Natural killer cell treated with Interleukin-12 subunit alpha and Interleukin-12 subunit beta and Interleukin-15 and Interleukin-18, amount 100 ng/mL, for 72 hours (primary cell): ENCODE results near the gene PLPPR4. TPM values are rescaled to one million over a fixed set of nuclear protein-coding genes. Genes with fewer than 3 reads are reported as not detected.
"Not testable (repeated sequence)": the region's sequence is repeated elsewhere in the genome, so short reads cannot be mapped to it uniquely, and the experiment has no call there.

Experiments
- ATAC-seq, 2 donors: fragments of 150-1000 bp; cut with Tn5 transposase in 1 of 2; sonication (Bioruptor Pico), chemical (Tn5 transposase) in 1 of 2; 2 replicates each; pipeline ENCODE4 v1.10.0; 2021
- DNase-seq: peaks from one replicate; pipeline ENCODE4 v3.0.0; 2022; ENCODE audit warnings: low spot score
- H3K27ac Mint-ChIP-seq, 2 donors: 1 replicate in 1 of 2; 2 replicates in 1 of 2; pipeline ENCODE4 v1.8.0; 2022; ENCODE audit warnings: mixed read lengths in 2 of 2, mild to moderate bottlenecking in 1 of 2, moderate library complexity in 1 of 2
- H3K27me3 Mint-ChIP-seq, 2 donors: 1 replicate in 1 of 2; 2 replicates in 1 of 2; pipeline ENCODE4 v1.8.0; 2022; ENCODE audit warnings: mixed read lengths in 2 of 2
- H3K36me3 Mint-ChIP-seq: one replicate; pipeline ENCODE4 v1.8.0; 2022; ENCODE audit warnings: mixed read lengths
- H3K4me1 Mint-ChIP-seq, 2 donors: 1 replicate in 1 of 2; 2 replicates in 1 of 2; pipeline ENCODE4 v1.8.0; 2022; ENCODE audit warnings: low read depth in 2 of 2, mixed read lengths in 2 of 2, mild to moderate bottlenecking in 1 of 2
- H3K4me3 Mint-ChIP-seq: one replicate; pipeline ENCODE4 v1.8.0; 2022; ENCODE audit warnings: mixed read lengths
- H3K9me3 Mint-ChIP-seq: 2 replicates; pipeline ENCODE4 v1.8.0; 2022; ENCODE audit warnings: mixed read lengths
- total RNA-seq, 2 donors: library from RNA; stranded (reverse); gene quantifications; one replicate each; pipeline ENCODE4 v1.2.3, GENCODE V29; 2022

Gene PLPPR4
- total RNA-seq, 2 donors from 2014 or later: not detected

GRCh38 chr1:99246152-99246551, 18.1 kb upstream of the PLPPR4 start:
- ATAC-seq (no peak), DNase-seq (no peak)
- no peaks in the 10 kb centered on the region for H3K27me3 Mint-ChIP-seq
- no peak overlapping the region for H3K4me3 Mint-ChIP-seq
- H3K36me3 Mint-ChIP-seq: no peaks in the 10 kb centered on the region
- no peak overlapping the region for H3K27ac Mint-ChIP-seq
- peaks cover 11% of the 10 kb centered on the region for H3K9me3 Mint-ChIP-seq
- no peaks in the 10 kb centered on the region for H3K4me1 Mint-ChIP-seq

- Mint-ChIP-seq H3K9me3 (peaks cover 11% of the 10 kb centered on the region), H3K4me3 (no peak overlapping the region), H3K4me1 (no peaks in the 10 kb centered on the region), H3K27me3 (no peaks in the 10 kb centered on the region), H3K36me3 (no peaks in the 10 kb centered on the region), H3K27ac (no peak overlapping the region)
- ATAC-seq (no peak), DNase-seq (no peak)
These were observed 17.1 kb upstream of the PLPPR4 start for GRCh38 chr1:99247199-99247598.

- Mint-ChIP-seq H3K27ac (no peak overlapping the region), H3K4me1 (no peaks in the 10 kb centered on the region), H3K9me3 (peaks cover 8% of the 10 kb centered on the region), H3K36me3 (no peaks in the 10 kb centered on the region), H3K27me3 (no peaks in the 10 kb centered on the region), H3K4me3 (no peak overlapping the region)
- ATAC-seq (no peak), DNase-seq (no peak)
These were observed 13.6 kb upstream of the PLPPR4 start for GRCh38 chr1:99250728-99251127.

- peaks cover 8% of the 10 kb centered on the region for H3K9me3 Mint-ChIP-seq
- H3K4me3 Mint-ChIP-seq: no peak overlapping the region
- DNase-seq (no peak), ATAC-seq (no peak)
- H3K27ac Mint-ChIP-seq: no peak overlapping the region
- H3K4me1 Mint-ChIP-seq: no peaks in the 10 kb centered on the region
- no peaks in the 10 kb centered on the region for H3K27me3 Mint-ChIP-seq
- H3K36me3 Mint-ChIP-seq: no peaks in the 10 kb centered on the region
These were observed 13.0 kb upstream of the PLPPR4 start for GRCh38 chr1:99251308-99251707.

- no peaks in the 10 kb centered on the region for H3K9me3 Mint-ChIP-seq
- no peak for DNase-seq
- no peak overlapping the region for H3K4me3 Mint-ChIP-seq
- H3K4me1 Mint-ChIP-seq: no peaks in the 10 kb centered on the region
- no peaks in the 10 kb centered on the region for H3K36me3 Mint-ChIP-seq
- no peak for ATAC-seq
- H3K27ac Mint-ChIP-seq: no peak overlapping the region
- H3K27me3 Mint-ChIP-seq: no peaks in the 10 kb centered on the region
These were observed 11.7 kb upstream of the PLPPR4 start for GRCh38 chr1:99252630-99253029.

- not testable (repeated sequence) for DNase-seq, H3K4me1 Mint-ChIP-seq, H3K27ac Mint-ChIP-seq, H3K4me3 Mint-ChIP-seq, ATAC-seq, H3K9me3 Mint-ChIP-seq, H3K36me3 Mint-ChIP-seq
- peaks cover 15 to 22% of the 10 kb centered on the region in 2 donors for H3K27me3 Mint-ChIP-seq
These were observed 3.9 kb upstream of the PLPPR4 start for GRCh38 chr1:99260402-99260801.

GRCh38 chr1:99265124-99265523, 832 bp downstream of the PLPPR4 start:
- Mint-ChIP-seq H3K4me3 (no peak overlapping the region), H3K36me3 (no peaks in the 10 kb centered on the region), H3K9me3 (peaks cover 8% of the 10 kb centered on the region), H3K27me3 (peaks cover 17 to 31% of the 10 kb centered on the region in 2 donors), H3K27ac (no peak overlapping the region), H3K4me1 (no peaks in the 10 kb centered on the region)
- ATAC-seq (no peak), DNase-seq (no peak)

- no peak for ATAC-seq
- H3K27ac Mint-ChIP-seq: no peak overlapping the region
These were observed 2.4 kb downstream of the PLPPR4 start for GRCh38 chr1:99266726-99267125.

GRCh38 chr1:99268021-99268420, 3.7 kb downstream of the PLPPR4 start:
- DNase-seq (no peak), ATAC-seq (no peak)
- Mint-ChIP-seq H3K4me1 (no peaks in the 10 kb centered on the region), H3K4me3 (no peak overlapping the region), H3K36me3 (no peaks in the 10 kb centered on the region), H3K9me3 (peaks cover 2% of the 10 kb centered on the region), H3K27ac (no peak overlapping the region), H3K27me3 (peaks cover 10 to 21% of the 10 kb centered on the region in 2 donors)

More at GRCh38 chr1:99266726-99267125, 2.4 kb downstream of the PLPPR4 start:
- Mint-ChIP-seq H3K27me3 (peaks cover 17 to 31% of the 10 kb centered on the region in 2 donors), H3K4me1 (no peaks in the 10 kb centered on the region), H3K9me3 (peaks cover 8% of the 10 kb centered on the region), H3K36me3 (no peaks in the 10 kb centered on the region), H3K4me3 (no peak overlapping the region)
- no peak for DNase-seq

GRCh38 chr1:99269321-99269720, 5.0 kb downstream of the PLPPR4 start:
- no peaks in the 10 kb centered on the region for H3K4me1 Mint-ChIP-seq
- H3K9me3 Mint-ChIP-seq: no peaks in the 10 kb centered on the region
- no peaks in the 10 kb centered on the region for H3K36me3 Mint-ChIP-seq
- no peak overlapping the region for H3K27ac Mint-ChIP-seq
- ATAC-seq (no peak), DNase-seq (no peak)
- H3K4me3 Mint-ChIP-seq: no peak overlapping the region
- H3K27me3 Mint-ChIP-seq: peaks cover 8 to 16% of the 10 kb centered on the region in 2 donors

GRCh38 chr1:99270646-99271045, 6.4 kb downstream of the PLPPR4 start:
- DNase-seq: no peak
- ATAC-seq: no peak
- H3K9me3 Mint-ChIP-seq: no peaks in the 10 kb centered on the region
- no peaks in the 10 kb centered on the region for H3K4me1 Mint-ChIP-seq
- H3K27ac Mint-ChIP-seq: no peak overlapping the region
- peaks cover 0 to 6% of the 10 kb centered on the region in 2 donors for H3K27me3 Mint-ChIP-seq
- no peaks in the 10 kb centered on the region for H3K36me3 Mint-ChIP-seq
- H3K4me3 Mint-ChIP-seq: no peak overlapping the region

GRCh38 chr1:99271249-99271648, 7.0 kb downstream of the PLPPR4 start:
- Mint-ChIP-seq H3K36me3 (no peaks in the 10 kb centered on the region), H3K27me3 (peaks cover 0 to under 1% of the 10 kb centered on the region in 2 donors), H3K27ac (no peak overlapping the region), H3K4me3 (no peak overlapping the region), H3K4me1 (no peaks in the 10 kb centered on the region), H3K9me3 (no peaks in the 10 kb centered on the region)
- ATAC-seq (no peak), DNase-seq (no peak)

- Mint-ChIP-seq H3K4me1 (no peaks in the 10 kb centered on the region), H3K36me3 (no peaks in the 10 kb centered on the region), H3K9me3 (peaks cover 3% of the 10 kb centered on the region), H3K4me3 (no peak overlapping the region), H3K27me3 (no peaks in the 10 kb centered on the region), H3K27ac (no peak overlapping the region)
- ATAC-seq (no peak), DNase-seq (no peak)
These were observed 12.8 kb downstream of the PLPPR4 start for GRCh38 chr1:99277066-99277465.

- no peak overlapping the region for H3K4me3 Mint-ChIP-seq
These were observed 15.2 kb downstream of the PLPPR4 start for GRCh38 chr1:99279525-99279924.

GRCh38 chr1:99281105-99281504, 16.8 kb downstream of the PLPPR4 start:
- Mint-ChIP-seq H3K27ac (no peak overlapping the region), H3K27me3 (no peaks in the 10 kb centered on the region), H3K9me3 (peaks cover 6% of the 10 kb centered on the region), H3K4me3 (no peak overlapping the region), H3K4me1 (no peaks in the 10 kb centered on the region), H3K36me3 (no peaks in the 10 kb centered on the region)
- DNase-seq: no peak
- ATAC-seq: no peak

More at GRCh38 chr1:99279525-99279924, 15.2 kb downstream of the PLPPR4 start:
- H3K4me1 Mint-ChIP-seq: no peaks in the 10 kb centered on the region
- no peak for DNase-seq
- no peaks in the 10 kb centered on the region for H3K36me3 Mint-ChIP-seq
- H3K9me3 Mint-ChIP-seq: peaks cover 6% of the 10 kb centered on the region
- H3K27ac Mint-ChIP-seq: no peak overlapping the region
- ATAC-seq: no peak
- no peaks in the 10 kb centered on the region for H3K27me3 Mint-ChIP-seq
